Activated naive CD4-positive, alpha-beta T cell treated with anti-CD3 and anti-CD28 coated beads, Interleukin-2, amount 50 U/mL, for 72 hours (primary cell): ENCODE data around the gene SH2D1A. TPM values are rescaled to one million over a fixed set of nuclear protein-coding genes. Genes with fewer than 3 reads are reported as not detected.
"Not testable (repeated sequence)": the region's sequence is repeated elsewhere in the genome, so short reads cannot be mapped to it uniquely, and the experiment has no call there.

ENCODE experiments used
- ATAC-seq, 2 donors: fragments of 150-1000 bp; cut with Tn5 transposase; 2 replicates each; pipeline ENCODE4 v1.10.0; 2021; ENCODE audit warnings: mild to moderate bottlenecking in 2 of 2, moderate library complexity in 2 of 2
- DNase-seq, 2 donors: peaks; one replicate each; pipeline ENCODE4 v3.0.0; 2021 to 2022; ENCODE audit warnings: low spot score in 2 of 2
- H3K27ac Mint-ChIP-seq, 2 donors: one replicate each; pipeline ENCODE4 v1.8.0; 2022; ENCODE audit warnings: mild to moderate bottlenecking in 2 of 2, mixed read lengths in 2 of 2
- H3K36me3 Mint-ChIP-seq, 2 donors: one replicate each; pipeline ENCODE4 v1.8.0; 2022; ENCODE audit warnings: mixed read lengths in 2 of 2
- H3K9me3 Mint-ChIP-seq, 2 donors: one replicate each; pipeline ENCODE4 v1.8.0; 2022; ENCODE audit warnings: mixed read lengths in 2 of 2
- total RNA-seq, 2 donors: library from RNA; stranded (reverse); gene quantifications; one replicate each; pipeline ENCODE4 v1.2.3, GENCODE V29; 2022

Gene SH2D1A
- total RNA-seq, 2 donors from 2014 or later = 30.5 to 48.9 TPM

DNA sequence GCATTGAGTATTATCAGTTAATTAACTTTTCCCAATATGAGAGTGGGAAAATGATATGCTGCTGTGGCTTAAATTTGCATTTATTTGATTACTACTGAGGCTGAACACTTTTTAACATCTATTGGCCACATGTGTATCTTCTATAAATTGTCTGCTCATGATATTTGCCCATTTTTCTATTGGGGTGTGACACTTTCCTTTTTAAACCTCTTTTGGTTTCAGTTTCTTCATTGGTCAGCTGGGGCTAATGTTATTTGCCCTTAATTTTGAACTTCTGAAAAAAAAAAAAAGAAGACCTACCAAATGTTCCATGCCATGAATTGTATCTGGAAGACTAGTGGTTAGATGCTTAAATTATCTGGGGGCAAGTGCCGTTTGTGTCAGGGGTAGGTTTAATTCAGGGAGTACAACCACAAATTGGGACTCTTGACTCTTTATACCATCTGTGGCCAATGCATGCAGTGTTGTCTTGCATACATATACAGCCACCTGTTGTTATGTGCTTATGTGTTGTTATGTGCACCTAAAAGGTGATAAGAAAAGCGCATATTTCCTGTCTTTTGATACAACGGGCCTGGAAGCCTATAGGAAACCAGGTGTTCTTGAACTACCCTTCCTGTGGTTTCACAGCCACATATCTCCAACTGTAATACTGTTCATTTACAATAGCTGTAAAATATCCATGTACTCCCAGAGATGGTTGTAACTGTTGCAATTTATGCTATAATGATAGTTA is 49.0 kb downstream of the SH2D1A start:
- no peaks in the 10 kb centered on the region for H3K36me3 Mint-ChIP-seq
- no peaks in the 10 kb centered on the region for H3K9me3 Mint-ChIP-seq
- H3K27ac Mint-ChIP-seq = peak overlapping the region in 1 of 2 donors; percentile 10
- ATAC-seq (peak in 1 of 2 donors; percentile 34), DNase-seq (no peak)

DNA sequence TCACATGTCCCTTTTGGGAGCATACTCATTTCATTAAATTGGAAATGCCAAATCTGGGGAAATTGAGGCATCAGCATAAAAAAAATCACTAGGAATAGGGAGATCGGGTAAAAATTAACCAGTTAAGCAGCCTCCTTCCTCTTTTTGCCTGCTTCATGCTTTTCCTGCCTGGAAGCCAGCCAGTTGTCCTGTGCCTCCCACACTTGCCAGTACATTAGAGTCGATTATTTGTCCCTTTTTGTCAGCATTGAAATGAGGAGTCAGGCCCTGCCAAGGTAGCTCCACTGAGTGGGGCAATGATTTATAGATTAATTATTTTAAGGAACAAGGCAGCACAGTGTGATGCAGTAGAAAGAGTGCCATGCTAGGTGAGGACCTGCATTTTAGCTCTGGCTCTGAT is 55.3 kb downstream of the SH2D1A start:
- H3K27ac Mint-ChIP-seq = no peak overlapping the region
- DNase-seq = no peak

DNA sequence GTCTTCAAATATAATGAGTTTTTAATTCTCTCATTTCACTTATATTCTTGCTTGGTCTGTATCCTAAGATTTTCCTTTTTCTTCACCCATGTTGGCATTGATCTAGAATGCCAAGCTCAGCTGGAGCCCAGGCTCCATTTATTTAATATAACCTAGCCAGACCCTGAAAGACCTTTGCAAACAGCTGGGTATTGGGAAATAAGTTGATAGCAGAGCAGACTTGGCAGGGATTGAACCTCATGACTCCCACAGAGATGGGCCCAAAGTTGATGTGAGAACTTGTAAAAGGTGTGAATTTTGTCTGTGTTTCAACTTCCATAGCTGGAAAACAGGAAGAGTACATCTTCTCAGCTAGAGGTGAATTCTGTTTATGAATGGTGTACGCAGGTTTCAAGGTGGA is 59.5 kb downstream of the SH2D1A start:
- H3K9me3 Mint-ChIP-seq = peaks cover 0 to 4% of the 10 kb centered on the region in 2 donors
- no peaks in the 10 kb centered on the region for H3K36me3 Mint-ChIP-seq
- DNase-seq (no peak), ATAC-seq (no peak)
- H3K27ac Mint-ChIP-seq = no peak overlapping the region

More for the DNA sequence above, 55.3 kb downstream of the SH2D1A start:
- Mint-ChIP-seq H3K36me3 (no peaks in the 10 kb centered on the region), H3K9me3 (peaks cover 0 to 4% of the 10 kb centered on the region in 2 donors)
- no peak for ATAC-seq

DNA sequence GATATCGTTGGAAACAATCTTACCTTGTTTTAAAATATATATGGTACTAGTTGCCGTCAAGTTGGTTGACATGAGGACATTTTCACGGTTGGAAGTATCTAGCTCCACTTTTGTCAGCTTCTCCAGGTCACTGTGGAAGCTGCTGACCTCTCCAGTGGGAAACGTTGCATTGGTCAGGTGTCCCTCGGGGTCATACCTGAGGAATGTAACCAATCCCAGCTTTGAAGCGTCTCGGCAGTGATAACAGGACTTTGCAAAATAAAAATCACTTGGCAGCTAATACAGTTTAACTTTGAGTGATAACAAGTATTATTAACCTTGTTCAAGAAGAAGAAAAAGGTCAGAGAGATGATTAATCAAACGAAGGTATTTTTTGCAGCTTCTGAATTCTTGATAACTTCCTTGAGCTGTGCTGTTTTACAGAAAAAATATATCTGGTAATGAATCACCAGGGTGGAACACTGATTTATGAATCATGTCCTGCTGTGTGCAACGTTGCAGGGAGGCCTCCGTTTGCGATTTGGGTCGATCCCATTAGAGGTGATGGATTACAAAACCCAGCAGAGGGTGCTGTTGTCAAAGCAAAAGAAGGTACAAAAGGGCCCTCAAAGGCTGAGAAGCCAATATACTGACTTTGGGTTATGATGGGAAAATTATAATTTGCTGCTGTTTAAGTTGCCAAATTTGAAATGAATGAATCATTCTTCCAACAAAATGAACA is 60.1 kb downstream of the SH2D1A start:
- peak; percentile 98 for ATAC-seq
- Mint-ChIP-seq H3K9me3 (peaks cover 0 to 4% of the 10 kb centered on the region in 2 donors), H3K27ac (no peak overlapping the region), H3K36me3 (no peaks in the 10 kb centered on the region)
- peak; percentile 56 to 62 for DNase-seq

DNA sequence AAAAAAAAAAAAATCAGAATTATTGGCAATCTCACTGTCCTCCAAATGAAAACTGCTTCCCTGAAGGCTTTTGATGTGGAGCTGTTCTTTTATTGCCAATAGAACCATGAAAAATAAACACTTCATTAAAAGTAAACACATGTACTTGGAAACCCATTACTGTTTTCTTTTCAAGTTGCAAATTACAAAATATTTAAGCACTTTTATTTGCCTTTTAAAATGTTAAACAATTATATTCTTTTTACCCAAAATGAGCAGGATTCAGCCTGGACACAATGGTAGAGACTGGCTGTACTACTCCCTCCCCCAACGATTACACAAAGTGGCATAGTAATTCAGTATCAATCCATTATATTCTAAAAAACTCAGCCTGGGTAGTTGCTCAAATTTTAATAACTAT is 60.9 kb downstream of the SH2D1A start:
- peaks cover 0 to 4% of the 10 kb centered on the region in 2 donors for H3K9me3 Mint-ChIP-seq
- H3K36me3 Mint-ChIP-seq = no peaks in the 10 kb centered on the region
- ATAC-seq (no peak), DNase-seq (no peak)
- H3K27ac Mint-ChIP-seq = no peak overlapping the region

DNA sequence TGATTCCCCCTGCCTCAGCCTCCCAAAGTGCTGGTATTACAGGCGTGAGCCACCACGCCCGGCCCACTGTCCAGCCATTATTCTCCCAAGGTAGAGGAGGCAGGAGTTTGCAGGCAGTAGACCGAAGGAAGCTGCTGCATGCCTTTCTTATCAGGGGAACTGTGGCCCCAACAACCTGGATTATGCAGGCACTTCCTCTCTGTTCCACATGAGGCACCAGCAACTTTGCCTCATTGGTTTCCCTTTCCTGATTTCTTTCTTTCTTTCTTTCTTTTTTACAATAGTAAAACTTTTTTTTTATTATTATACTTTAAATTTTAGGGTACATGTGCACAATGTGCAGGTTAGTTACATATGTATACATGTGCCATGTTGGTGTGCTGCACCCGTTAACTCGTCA is 62.0 kb downstream of the SH2D1A start:
- not testable (repeated sequence) for DNase-seq, ATAC-seq, H3K9me3 Mint-ChIP-seq, H3K36me3 Mint-ChIP-seq, H3K27ac Mint-ChIP-seq

DNA sequence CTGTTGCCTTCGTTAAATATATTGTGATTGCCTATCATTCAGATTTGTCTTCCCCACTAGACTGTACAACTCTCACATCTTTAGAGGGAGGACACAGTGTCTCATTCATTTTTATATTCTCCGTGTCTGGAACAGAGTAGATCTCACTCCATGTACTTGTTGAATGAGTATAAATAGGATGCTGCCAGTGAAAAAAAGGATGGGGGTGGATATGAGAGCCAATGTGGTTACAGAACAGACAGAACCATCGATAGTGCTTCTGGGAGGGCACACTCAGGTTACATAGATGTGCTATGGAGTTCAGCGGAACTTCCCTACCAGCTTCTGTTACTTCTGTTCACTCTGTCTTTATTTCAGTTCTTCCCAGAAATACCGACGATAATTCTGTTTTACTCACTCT is 66.9 kb downstream of the SH2D1A start:
- H3K9me3 Mint-ChIP-seq = no peaks in the 10 kb centered on the region
- DNase-seq (no peak), ATAC-seq (no peak)
- no peaks in the 10 kb centered on the region for H3K36me3 Mint-ChIP-seq
- H3K27ac Mint-ChIP-seq = no peak overlapping the region

DNA sequence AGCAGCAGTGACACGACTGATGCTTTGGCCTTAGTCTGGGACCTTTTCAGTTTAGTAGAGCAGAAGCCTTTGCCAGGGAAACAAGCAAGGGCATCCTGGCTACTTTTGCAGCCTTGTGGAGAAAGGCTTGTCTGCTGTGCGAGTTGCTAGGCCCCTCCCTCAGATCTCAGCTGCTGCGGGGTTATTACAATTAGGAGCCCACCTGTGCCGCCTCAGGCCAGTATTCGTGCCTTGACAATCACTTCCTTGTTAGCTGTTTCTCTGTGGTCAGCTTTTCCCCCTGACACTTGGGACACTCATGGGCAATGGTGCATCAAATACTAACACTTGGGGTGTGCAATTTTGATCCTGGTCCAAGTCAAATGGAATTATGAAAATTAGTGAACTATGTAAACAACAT is 67.9 kb downstream of the SH2D1A start:
- no peak for ATAC-seq
- Mint-ChIP-seq H3K27ac (no peak overlapping the region), H3K36me3 (no peaks in the 10 kb centered on the region), H3K9me3 (no peaks in the 10 kb centered on the region)
- no peak for DNase-seq

DNA sequence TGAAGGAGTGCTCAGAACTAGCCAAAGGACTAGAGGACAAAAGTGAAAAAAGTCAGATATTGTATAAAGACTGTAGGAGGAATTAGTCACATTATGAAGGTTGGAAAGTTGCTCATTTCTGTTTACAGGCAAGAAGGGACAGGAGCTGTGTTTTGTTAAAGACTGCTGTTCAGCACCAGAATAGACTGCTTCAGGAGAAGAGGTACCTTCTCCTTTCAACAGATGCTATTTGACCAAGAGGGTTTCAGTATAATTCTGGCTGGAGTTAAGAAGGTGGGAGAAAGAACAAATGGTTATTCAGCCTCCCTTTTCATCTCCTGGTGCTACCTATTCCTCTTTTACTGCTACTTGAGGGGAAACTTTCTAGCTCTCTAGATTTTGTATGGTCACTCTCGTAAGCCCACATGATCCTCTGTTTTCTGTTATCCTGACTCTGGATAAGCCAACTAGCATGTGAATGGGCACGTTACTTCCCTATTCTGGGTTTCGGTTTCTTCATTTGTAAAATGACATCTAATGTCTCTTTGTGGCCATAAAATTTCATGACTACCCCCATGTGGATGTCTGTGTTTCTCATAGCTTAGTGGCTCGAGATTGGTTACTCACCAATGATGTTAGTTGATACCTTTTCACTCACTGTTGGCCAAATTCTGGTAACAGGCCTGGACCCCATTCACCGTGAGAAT is 68.9 kb downstream of the SH2D1A start:
- Mint-ChIP-seq H3K36me3 (no peaks in the 10 kb centered on the region), H3K27ac (no peak overlapping the region), H3K9me3 (no peaks in the 10 kb centered on the region)
- DNase-seq (no peak), ATAC-seq (no peak)

DNA sequence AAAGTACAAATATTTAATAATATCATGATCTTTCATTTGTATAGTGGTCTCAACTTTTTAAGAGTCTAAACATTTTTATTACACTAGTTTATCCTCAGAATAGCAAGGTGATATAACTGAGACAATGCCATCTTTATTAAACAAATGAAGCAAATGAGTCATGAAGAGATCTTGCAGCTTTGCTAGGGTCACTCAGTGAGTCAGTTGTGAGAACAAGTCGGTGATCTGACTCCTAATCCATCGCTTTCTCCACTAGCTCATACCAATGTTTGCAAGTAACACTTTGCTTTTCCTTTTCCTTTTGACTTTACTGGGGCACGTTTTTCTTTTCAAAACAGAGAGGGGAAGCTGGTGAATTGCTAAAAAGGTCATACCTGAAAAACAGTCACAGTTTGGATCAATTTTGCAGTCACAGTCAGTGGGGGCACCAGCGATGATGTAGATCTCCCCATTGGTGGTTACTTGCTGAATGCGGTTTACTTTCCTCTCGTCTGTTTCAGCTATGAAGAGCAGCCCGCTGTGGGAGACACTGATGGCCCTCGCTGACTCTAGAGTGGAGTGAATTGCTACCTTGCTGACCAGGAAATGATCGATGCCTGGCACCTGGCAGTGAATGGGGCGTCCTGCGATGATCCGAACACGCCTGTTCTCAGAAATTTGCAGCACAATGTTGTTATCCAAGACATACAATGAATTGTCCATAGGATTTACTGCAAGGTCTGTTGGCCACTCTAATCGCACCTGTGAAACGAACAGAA is 75.7 kb downstream of the SH2D1A start:
- peaks cover 0 to 11% of the 10 kb centered on the region in 2 donors for H3K36me3 Mint-ChIP-seq
- ATAC-seq = no peak
- no peak overlapping the region for H3K27ac Mint-ChIP-seq
- H3K9me3 Mint-ChIP-seq = peaks cover 4 to 5% of the 10 kb centered on the region in 2 donors
- no peak for DNase-seq

Other genes starting within 250 kb of the SH2D1A start
- gene TEX13D, start 13.9 kb upstream of the SH2D1A start, total RNA-seq = under 1 TPM; 0.09 to 0.18 TPM